GM21717 (cell line): ENCODE results near the gene CEACAM16.
"Not testable (repeated sequence)": the region's sequence is repeated elsewhere in the genome, so short reads cannot be mapped to it uniquely, and the experiment has no call there.

ENCODE experiments used
- ATAC-seq: cut with Tn5 transposase; IDR thresholded peaks from one replicate; pipeline ENCODE4 v1.9.1; 2021; ENCODE audit warnings: mild to moderate bottlenecking, moderate library complexity; ENCODE audit not compliant: unreplicated experiment

The CEACAM16 gene

GRCh38 chr19:44675521-44675920, 23.4 kb upstream of the CEACAM16 start:
- ATAC-seq: no peak

DNA sequence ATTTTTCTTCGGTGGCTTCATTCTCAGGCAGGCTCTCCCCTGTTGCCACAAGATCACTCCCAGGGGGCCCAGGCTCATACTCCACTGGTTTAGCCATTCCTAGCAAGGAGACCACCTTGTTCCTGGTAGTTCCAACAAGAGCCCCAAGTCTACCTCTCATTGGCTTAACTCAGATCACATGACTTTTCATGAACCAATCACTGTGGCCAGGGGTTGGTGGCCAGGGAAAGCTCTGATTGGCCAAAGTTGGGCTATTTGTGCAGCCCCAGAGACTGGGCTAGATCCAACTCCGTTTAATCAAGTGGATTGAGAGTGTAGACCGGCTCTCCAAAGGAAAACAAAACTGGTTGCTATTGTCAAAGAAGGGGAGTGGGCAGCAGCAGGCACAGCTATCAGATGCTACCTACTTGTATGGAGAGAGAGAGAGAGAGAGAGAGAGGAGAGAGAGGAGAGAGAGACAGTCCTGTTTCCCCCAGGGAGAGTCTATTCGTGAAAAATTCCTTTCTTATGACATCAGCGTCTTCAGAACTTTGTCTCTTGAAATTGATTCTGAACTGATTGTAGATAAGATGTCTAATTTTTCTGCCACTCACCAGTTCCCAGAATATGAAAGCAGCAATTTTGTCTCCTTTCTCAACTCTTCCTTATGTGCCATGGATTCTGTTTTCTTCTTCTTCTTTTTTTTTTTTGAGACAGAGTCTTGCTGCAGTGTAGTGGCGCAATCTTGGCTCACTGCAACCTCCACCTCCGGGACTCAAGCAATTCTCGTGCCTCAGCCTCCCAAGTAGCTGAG, 21.7 kb upstream of the CEACAM16 start:
- no peak for ATAC-seq

DNA sequence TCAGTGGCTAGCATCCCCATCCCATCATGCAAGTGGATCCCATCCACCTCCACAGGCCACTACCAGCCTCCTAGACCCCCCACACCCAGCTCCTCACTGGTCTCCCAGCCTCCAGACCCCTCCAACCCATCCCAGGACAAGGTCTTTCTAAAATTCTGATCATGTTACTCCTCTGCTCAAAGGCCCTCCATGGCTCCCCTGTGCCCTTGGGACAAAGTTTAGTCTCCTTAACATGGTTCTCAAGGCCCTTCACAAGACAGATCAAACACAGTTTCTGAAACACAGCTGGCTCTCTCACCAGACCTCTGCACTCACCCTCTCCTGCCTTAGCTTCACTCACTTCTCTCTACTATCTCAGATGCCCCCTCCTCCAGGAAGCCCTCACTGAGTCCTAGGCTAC, 18.4 kb upstream of the CEACAM16 start:
- ATAC-seq: no peak

DNA sequence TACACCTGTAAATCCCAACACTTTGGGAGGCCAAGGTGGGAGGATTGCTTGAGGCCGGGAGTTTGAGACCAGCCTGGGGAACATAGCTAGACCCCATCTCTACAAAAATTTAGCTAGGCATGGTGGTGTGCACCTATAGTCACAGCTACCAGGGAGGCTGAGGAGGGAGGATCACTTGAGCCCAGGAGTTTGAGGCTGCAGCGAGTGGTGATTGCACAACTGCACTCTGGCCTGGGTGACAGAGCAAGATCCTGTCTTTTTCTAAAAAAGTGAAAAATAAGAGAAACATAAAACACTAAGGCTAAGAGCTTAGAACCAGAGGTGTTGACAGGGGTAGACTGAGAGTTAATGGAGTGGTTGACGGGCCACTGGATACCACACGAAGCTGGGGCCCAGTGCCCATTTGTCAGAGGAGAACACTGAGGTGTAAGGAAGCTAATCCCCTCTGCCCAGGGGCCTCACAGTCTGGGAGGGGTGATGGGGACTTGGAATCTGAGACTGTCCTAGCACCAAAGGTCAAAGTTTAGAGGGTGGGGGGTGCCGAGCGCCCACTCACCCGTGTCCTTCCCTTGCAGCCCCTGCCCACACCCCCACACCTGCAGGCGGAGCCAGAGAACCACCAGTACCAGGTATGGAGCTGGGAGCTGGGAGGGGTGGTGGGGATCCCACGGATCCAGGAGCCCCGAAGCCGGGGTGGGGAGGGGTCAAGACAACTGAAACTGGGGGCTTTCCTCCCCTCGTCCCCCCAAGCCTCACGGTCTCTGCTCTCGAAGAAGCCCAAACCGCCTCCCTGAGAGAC, 16.8 kb upstream of the CEACAM16 start:
- no peak for ATAC-seq

DNA sequence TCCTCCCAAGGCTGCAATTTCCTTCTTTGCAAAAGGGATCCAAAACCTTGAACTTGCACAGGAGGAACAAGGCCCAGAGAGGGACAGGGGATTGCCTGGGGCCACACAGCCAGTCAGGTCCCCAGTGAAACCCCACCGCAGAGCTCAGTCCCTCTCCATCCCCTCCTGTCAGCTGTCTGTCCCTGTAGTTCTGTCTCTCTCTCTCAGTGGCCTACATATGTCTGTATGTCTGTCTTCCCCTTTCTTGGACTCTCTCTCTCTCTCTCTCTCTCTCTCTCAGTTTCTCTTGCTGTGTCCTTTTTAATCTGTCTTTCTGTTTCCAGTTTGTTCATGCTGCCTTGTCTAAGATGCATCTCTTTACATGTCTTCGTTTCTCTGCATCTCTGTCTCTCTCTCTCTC, 16.1 kb upstream of the CEACAM16 start:
- ATAC-seq: no peak

DNA sequence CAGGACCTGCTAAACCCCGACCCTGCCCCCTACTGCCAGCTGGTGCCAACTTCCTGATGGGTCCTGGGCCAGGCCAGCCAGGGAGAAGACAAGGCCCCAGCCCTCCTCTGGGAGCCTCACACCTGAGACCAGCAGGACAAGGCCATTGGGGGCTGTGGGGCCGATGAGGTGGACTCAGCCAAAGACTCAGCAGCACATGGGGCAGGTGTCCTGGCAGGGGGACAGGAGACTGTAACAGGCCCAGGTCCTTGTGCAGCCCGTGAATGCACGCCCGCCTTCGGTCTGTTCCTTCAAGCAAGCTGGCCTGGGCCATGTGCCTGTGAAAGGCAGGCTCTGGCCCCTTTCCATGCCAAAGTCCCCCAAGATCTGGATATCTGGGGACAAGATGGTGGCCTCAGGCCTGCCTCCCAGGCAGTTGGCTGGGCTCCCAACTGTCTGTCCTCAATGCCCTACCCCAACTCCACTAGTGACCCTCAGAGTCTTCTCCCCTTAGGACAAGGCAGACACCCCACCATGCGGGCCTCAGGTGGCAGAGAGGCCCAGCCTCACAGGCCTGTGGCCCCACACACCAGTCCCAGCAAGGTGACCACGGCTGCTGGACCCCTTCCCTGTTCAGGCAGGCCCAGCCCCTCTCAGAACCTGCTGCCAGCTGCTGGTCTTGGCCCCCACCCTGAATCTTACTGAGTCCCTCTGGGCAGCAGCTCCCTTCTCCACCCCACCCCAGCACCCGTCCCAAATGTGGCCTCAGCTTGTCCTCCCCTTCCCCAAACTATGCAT, 15.3 kb upstream of the CEACAM16 start:
- no peak for ATAC-seq

GRCh38 chr19:44684396-44684795, 14.6 kb upstream of the CEACAM16 start:
- ATAC-seq: not testable (repeated sequence)

GRCh38 chr19:44684892-44685863, 13.8 kb upstream of the CEACAM16 start:
- ATAC-seq: no peak

GRCh38 chr19:44685877-44686276, 13.1 kb upstream of the CEACAM16 start:
- ATAC-seq: no peak

- no peak for ATAC-seq
These were observed 12.1 kb upstream of the CEACAM16 start for GRCh38 chr19:44686896-44687295.

- ATAC-seq: no peak
These were observed 11.1 kb upstream of the CEACAM16 start for GRCh38 chr19:44687888-44688287.

GRCh38 chr19:44689290-44690130, 9.4 kb upstream of the CEACAM16 start:
- no peak for ATAC-seq

GRCh38 chr19:44690131-44690440, 8.9 kb upstream of the CEACAM16 start:
- ATAC-seq: no peak

- peak; percentile 17 for ATAC-seq
These were observed 6.6 kb upstream of the CEACAM16 start for GRCh38 chr19:44692379-44692721.

DNA sequence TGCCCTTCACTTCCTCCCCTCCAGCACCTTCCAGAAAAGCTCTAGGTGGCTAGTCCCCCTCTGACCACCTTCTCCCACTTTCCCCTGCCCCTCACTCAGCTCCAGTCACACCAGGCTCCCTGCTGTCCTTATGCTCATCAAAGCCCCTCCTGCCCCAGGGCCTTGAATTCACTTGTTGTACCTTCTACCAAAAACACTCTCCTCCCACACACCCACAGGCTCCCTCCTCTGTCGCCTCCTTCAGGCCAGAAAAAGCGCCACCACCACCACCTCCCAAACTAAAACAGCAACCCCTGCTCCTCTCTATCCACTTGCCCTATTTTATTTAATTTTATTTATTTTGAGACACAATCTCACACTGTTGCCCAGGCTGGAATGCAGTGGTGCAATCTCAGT, 4.8 kb upstream of the CEACAM16 start:
- ATAC-seq: no peak

- ATAC-seq: no peak
These were observed 1.8 kb upstream of the CEACAM16 start for GRCh38 chr19:44696939-44697669.

- ATAC-seq: no peak
These were observed 1.3 kb upstream of the CEACAM16 start for GRCh38 chr19:44697670-44698034.

GRCh38 chr19:44700547-44700946, 1.6 kb downstream of the CEACAM16 start:
- no peak for ATAC-seq

DNA sequence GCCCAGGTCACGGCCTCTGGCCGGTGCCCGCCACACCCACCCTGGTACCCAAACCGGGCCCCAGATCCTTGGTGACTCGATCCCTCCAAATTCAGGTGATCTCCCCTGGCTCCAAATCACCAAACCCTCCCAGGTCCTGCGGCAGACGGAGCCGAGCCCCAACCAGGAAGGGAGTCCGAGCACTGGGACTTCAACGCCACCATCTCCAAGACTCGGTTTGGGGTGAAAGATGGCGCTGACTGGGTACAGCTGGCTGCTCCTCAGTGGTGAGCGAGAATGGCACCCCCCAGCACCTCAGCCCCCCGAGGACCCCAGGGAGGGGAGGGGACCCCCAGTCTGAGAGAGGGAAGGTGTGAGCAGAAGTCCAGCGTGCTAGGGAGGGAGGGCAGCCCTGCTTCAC, 2.3 kb downstream of the CEACAM16 start:
- no peak for ATAC-seq
